LoVo (cell line): Measurements from ENCODE around the gene ISLR2.
"Not testable (repeated sequence)": the region's sequence is repeated elsewhere in the genome, so short reads cannot be mapped to it uniquely, and the experiment has no call there.

Experiments
- DNase-seq: peaks from one replicate; pipeline ENCODE4 v3.0.0-alpha.2; 2016; ENCODE audit warnings: low spot score

ISLR2 gene, protein sequence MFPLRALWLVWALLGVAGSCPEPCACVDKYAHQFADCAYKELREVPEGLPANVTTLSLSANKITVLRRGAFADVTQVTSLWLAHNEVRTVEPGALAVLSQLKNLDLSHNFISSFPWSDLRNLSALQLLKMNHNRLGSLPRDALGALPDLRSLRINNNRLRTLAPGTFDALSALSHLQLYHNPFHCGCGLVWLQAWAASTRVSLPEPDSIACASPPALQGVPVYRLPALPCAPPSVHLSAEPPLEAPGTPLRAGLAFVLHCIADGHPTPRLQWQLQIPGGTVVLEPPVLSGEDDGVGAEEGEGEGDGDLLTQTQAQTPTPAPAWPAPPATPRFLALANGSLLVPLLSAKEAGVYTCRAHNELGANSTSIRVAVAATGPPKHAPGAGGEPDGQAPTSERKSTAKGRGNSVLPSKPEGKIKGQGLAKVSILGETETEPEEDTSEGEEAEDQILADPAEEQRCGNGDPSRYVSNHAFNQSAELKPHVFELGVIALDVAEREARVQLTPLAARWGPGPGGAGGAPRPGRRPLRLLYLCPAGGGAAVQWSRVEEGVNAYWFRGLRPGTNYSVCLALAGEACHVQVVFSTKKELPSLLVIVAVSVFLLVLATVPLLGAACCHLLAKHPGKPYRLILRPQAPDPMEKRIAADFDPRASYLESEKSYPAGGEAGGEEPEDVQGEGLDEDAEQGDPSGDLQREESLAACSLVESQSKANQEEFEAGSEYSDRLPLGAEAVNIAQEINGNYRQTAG

DNA sequence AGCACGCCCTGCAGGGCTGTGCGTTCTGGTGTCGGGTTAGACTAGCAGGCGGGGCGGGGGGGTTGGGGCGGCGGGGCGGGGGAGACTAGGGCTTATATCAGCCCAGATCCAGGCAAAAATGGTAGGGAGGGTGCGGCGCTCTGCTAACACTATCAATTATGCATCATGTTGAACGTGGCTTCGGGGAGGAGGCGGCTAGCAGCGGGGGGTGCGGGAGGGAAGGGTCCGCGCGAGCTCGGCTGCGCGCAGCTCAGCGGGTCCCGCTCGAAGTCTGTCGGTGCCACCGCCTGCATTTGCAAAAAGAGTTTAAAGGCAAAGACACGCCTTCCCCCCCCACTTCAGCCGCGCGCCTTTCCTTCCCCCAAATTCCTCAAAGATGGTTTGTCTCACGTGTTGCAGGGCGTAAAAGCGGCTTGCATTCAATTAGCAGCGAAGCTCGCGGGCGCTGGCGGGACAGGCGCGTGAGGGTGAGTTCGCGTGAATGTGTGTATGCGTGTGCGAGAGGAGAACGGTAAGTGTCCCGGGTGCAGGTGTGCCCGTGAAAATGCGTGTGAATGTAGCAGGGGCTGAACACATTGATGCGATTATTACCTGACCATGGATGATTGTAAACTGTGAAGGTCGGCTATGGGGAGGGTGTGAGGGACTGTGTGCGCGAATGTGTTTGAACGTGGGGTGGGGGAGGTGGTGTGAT, at the start of gene ISLR2:
TSS of gene ISLR2 (plus strand) at position 432 of the 694 bp plus-strand sequence. CDS start 2,169 bp downstream, outside the sequence.
- no peak for DNase-seq

DNA sequence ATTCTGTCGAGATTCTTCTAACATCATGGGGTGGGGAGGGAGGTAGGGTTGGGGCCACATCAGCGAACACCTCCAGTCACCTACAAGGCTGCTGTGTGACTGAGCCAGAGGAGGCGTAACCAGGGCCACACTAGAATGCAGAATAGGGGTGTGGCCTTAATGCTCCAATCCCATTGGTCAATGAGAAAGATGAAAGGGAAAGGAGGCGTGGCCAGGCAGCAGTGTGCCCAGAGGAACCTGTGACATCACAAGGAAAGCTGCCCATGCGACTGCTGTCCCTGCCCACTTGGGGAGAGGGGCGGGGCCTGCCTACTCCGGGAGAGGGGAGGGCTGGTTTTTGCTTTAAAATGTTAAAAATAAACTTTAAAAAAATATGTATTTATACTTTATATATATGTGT, 47.9 kb upstream of the ISLR2 start, which contains the start of gene GOLGA6A:
TSS of gene GOLGA6A (minus strand) at position 101 of the 400 bp plus-strand sequence. CDS start at position 60, 41 bp downstream.
- not testable (repeated sequence) for DNase-seq

DNA sequence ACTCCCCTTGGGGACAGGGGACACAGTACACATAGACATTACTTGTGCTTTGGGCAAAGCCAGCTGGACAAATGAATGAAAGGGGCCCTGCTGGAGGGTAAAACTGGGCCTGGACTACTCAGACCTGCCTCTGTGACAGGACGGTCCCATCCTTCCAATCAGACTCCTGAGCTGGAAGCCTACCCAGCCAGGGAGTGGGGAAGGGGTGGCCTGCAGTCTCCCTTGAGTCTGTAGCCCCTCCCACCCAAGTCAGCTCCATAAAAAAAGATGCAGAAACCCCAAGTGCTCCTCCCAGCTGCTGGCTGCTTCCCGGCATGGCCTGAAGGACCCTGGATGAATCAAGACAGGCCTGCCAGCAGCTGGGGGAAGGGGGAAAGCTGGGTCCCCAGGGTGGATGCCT, 35.8 kb upstream of the ISLR2 start:
- DNase-seq, result not testable (repeated sequence)

DNA sequence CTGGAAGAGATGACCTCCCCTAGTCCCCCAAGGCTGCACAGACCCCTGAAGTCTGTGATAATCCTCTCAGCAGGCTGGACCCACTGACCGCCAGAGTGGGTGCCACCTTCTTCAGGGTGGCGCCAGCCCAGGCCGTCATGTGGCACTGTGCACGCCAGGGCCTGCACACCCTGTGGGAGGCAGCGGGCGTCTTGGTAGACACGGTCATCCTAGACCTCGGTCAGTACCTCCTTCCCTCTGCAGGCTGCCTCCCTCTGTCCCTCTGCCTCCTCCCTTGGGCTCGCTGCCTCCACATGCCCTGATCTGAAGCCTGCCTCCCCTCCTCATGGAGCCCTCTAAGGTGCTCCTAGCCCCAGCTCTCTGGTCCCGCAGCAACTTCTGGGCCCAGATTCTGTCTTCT, 34.8 kb upstream of the ISLR2 start:
- not testable (repeated sequence) for DNase-seq

DNA sequence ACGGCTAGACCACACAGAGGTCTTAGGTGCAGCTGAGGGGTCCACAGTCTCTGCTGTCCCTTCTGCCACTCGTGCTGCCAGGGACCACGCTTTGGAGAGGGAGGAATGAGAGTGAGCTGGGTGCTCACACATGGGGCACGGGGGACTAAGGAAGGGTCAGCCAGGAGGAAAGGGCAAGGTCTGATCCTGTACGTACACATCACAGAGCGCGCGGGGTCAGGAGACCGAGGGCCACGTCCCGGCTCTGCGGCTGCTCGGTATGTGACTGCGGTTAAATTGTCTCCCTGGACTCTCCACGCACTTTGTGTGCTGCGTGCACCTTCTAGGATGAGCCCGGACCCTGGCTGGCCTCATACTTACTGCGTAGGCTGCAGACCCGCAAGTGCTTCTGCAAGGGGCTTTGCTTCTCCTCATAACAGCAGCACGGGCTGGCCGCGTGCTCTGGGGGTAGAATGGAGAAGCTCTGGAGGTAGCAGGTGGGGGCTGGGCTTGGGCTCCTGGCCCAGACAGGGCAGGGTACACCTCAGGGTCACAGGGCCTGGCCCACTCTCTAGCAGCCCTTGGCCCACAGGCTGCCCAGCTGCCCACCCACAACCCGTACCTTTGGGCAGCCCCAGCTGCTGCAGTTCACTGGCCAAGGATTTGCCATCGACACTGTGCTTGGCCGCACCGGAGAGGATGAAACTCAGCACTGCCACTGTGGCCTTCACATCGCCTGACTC, 33.5 kb upstream of the ISLR2 start:
- not testable (repeated sequence) for DNase-seq

DNA sequence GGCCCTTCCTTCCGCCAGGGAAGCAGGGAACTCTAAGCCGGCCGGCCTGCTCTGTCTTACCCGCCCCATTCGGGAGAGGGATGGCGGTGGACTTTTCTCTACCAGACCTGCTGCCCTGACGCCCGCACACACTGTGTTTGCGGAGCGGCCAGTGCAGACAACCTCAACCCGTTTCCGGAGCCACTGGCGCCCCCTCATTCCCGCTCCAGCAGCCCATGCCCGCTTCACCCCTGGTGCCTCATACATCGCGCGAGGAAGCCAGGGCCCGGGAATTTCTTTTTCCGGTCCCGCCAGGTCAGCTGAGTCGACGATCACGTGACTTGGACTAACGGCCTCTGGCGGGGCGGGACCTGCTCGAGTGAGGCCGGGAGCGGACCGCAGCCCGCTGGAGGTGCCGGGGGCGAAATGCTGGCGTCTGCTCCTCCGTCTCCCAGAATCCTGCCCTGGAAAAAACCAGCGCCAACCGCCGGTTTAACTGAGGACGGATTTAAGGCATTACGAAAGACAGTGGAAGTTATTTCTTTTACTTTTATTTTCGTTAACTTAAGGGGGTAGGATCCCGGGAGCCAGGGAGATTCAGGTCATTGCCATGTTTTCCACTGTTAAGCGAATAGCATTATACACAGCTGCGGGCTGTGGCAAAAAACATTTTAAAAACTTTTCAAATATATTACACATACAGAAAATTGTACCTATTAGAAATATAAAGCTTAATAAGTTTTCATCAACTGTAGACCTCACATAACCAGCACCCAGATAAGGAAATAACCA, 30.2 kb upstream of the ISLR2 start:
- peak; percentile 81 for DNase-seq

DNA sequence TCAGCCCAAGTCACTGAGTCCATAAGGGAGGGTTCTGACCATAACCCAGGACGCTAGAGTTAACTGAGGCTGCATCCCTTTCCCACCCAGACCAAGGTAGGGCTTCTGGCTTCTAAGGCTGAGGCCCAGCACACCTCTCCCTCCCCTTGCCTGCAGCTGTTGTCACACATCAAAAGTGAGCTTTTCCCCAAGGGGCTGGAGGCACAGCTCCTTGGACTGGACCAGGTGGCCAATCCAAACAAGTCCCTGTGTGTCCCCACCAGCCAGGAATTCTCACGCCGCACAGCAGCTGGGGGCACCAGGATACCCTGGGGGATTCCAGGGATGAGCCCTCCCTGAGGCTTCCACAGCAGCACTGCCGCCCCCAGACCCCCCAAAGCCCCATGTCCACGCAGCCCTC, 22.3 kb upstream of the ISLR2 start:
- no peak for DNase-seq

DNA sequence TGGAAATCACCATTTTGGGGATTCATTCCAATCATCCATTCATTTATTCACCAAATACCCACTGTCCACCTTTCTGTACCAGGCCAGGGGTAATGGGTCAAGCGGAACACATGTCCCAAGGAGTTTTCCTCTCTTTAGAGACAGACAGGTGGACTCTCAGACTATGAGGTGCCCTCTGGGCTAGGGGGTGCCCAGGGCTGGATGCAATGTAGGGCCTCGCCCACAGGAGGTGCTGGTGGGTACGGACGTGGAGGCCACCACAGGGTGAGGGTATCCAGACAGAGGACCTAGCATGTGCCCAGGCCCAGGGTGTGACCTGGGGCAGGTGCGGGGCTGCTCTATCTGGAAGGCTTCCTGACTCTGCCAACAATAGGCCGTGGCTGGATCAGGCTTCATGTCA, 21.8 kb upstream of the ISLR2 start:
- not testable (repeated sequence) for DNase-seq

DNA sequence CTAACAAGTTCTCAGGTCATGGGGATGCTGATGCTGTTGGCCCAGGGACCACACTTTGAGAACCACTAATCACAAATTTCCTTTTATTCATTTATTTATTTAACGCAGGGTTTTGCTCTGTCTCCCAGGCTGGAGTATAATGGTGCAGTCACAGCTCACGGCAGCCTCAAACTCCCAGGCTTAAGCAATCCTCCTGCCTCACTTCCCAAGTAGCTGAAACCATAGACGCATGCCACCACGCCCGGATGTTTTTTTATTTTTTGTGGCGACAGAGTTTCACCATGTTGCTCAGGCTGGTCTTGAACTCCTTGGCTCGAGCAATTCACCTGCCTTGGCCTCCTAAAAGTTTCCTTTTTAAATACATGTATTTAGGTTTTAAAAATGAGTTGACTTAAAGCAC, 20.7 kb upstream of the ISLR2 start:
- no peak for DNase-seq

DNA sequence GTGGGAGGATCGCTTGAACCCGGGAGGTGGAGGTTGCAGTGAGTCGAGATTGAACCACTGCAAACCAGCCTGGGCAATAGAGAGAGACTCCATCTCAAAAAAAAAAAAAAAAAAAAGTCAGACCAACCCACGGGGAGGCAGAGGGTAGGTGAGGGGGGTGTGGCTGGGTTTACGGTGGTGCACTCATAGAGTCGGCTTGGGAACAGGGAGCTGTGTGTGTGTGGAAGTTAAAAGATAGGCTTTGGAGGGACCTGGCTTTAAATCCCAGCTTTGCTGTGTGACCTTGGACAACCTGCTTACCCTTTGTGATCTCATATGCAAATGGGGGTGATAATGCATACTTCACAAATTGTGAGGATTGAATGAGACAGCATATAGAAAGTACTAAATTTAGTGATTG, 10.0 kb upstream of the ISLR2 start:
- no peak for DNase-seq

DNA sequence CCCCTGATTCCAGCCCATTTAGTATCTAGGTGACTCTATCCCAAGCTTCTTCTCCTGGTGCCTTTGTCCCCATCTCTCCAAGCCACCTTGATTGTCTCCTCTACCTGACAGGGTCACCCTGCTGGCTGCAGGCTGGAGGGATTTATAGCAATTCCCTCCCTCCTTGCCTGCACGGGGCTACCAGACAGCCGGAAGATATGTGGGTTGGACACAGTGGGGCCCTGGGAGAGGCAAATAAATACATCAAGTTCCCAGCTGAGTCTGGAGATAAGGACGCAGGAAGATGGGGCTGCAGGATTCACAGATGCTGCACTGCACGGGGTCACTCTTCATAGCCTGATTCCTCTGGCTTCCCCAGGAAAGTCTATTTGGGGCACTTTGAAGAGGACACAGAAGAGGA, 9.3 kb upstream of the ISLR2 start:
- DNase-seq, result no peak

DNA sequence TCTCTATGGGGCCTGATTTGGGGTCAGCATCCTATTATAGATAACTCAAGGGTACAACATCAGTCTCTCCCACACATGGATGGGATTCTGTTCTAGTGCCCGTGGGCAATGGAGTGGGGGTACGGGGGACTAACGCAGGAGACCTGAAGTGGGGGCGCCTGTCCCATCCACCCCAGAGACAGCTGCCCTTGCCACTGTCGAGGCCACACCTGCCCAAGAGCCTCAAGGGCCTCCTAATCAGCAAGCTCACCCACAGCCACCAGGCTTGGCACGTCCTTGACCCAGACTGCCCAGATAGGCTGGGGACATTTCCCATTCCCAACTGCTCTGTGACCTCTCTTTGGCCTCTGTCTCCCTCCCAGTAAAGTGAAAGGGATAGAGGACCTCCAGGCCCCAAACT, 8.5 kb upstream of the ISLR2 start:
- no peak for DNase-seq

DNA sequence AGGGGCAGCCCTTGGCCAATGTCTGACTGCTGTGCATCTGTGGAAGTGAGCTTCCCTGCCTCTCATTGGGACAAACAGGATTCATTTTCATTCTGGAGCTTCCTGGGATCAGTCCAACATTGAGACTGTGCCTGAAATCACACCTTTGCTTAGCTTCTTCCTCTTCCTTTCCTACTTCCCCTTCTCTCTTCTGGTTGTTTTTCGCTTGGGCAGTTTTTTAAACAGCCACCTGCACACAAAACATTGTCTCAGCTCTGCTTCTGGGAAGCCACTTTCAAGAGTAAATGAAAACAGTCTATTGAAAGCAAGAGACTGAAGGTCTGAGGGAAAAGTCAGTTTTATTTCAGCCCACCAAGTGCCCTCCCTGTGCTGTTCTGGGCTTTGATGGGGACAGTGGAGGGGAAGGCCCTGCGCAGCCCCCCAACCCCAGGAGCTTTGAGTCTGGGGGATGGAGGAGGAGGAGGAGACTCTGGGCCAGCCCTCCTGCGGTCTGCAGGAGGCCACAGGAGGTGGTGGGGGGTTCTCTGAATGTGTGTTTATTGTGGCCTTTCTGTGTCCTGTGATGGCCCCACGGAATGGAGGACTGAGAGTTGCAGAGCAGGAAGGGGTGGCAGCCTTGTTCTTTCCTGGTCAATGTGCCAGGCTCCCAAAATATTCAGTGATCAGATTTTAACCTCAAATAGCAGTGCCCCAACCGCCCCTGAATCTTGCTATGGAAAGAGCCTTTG, 7.8 kb upstream of the ISLR2 start:
- DNase-seq, result no peak

DNA sequence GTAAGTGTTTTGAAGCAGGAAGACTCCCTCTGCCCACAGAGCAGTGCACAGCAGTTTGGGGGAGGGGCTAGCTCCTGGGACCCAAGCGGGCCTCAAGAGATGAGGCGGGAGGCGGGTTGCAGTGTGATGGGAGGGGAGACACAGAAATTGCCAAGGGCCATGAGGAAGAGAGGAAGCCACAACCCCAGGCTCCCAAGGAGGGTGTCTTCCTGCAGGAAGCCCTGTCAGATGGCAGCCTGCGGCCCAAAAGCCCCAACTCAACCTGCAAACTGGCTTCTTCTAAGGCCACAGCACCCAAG, 7.3 kb upstream of the ISLR2 start:
- no peak for DNase-seq

DNA sequence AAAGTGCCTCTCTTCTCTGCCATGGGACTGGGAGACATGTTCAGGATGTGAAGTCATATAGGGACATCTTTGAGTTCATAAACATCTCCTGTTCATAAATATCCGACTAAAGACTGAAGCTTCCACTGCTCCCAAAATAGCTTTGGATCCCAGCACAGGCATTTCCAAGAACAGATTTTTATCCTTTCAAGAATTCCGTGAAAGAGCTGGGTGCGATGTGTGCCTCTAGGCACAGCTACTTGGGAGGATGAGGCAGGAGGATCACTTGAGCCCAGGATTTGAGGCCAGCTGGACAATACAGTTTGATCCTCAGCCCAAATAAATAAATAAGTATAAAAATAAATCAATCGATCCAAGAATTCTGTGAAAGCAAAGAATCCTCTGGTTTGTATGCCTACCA, 6.7 kb upstream of the ISLR2 start:
- DNase-seq, result no peak

DNA sequence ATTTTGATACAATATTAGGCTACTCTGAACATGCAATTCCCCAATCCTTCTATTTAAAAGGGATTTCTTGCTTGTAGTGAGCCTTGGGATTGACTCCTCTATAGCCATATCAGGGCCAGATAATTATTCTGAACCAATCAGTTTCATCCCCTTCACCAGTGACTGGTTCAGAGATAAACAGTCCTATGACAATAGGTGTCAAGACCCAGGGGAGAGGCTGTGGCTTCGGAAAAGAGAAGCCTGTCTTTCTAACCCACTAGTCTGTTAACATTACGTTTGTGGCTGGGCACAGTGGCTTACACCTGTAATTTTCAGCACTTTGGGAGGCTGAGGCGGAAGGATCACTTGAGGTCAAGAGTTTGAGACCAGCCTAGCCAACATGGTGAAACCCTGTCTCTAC, 6.2 kb upstream of the ISLR2 start:
- DNase-seq, result no peak

DNA sequence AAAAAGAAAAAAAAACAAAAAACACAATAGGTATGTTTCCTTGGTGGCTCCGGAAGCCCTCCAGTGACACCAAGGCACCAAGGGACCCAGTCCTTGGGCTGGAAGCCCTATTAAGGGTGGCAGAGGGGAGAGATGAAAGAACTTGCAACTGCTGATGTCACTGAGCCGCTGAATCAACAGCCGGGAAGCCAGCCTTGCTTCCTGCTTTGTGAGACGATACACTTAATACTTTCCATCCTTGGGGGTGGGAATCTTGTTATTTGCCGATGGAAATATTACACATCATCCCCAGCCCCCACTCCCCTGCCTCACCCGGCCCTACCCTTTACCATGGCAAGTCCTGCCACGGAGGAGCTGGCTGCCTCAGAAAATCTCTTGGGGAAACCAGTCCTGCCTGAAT, 5.6 kb upstream of the ISLR2 start:
- no peak for DNase-seq

DNA sequence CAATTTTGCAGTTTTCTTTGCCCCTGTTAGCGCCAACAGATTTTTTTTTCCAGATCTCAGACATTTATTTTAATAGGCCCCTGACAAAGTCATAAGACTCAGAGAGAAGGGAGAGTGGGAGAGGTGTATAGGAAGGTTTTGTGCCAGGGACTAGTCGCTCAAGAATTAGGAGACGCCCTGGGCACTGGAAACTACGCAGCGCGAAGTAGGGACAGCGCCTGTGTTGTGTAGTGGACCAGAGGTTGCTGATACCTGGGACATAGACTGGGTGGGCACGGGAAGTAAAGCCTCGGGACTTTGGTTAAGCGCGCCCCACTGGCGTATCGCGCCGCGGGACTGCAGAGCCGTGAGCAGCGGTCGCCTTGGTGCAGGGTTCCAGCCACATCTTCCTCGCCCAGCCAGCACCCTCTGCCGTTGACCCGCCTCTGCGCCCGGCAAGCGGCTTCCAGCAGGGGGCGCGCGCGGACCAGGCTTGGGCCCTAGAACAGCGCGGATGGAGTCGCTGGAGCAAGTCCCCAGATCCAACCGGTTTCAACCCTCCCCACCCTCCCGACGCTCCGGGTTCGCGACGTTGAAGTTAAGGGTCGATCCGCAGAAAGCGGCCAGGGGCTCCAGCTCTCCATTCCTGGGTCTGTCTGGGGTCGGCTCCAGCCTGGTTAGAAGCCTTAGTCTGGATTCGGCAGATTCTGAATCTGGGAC, 3.0 kb upstream of the ISLR2 start:
- DNase-seq, result peak; percentile 79

DNA sequence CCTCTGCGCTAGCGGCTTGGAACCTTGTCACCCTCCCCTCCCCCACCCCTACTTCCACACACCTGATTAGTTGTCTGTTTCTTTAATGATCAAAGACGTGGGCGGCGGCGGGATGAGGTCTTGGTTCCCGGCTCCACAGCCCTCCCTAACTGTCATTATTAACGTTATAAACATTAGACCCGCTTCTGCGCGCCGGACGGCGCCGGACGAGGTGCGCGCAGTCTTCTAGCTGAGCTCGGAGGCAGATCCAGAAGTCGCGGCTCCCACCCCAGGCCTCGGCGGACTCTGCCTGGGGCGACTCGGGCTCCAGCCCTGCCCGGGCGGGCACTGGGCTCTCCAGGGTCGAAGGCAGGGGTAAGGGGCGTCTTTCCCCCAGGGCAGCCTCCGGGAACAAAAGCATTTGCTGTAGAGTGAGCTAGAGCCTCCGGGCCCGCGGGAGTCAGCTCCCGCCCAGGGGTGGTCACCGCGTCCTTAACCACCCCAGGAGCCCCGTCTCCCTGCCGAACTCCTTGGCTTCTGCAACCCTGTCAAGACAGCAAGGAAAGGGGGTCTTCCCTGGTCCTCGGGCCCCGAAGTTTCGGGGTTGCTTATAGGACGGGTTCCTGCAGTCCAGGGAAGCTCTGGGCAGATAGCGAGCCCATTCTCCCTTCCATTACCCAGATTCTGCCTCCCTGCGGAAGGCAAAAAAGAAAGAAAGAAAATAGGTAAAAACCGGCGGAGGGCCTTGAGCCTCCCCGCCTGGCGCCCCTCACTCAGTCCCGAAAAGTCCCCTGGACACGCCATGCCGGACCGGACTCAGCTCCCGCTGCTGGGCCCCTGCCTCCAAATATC, 2.2 kb upstream of the ISLR2 start:
- no peak for DNase-seq
